HL-60 (cell line): ENCODE data around the gene GPR4.

Experiments
- DNase-seq, 2 experiments: peaks; one replicate each; pipeline ENCODE4 v3.0.0-alpha.2; 2010 to 2020; ENCODE audit warnings: low read depth in 1 of 2, low spot score in 1 of 2
- H3K27ac ChIP-seq: fragments of 250-450 bp; sonication (Bioruptor Pico); replicated peaks from 2 replicates; pipeline ENCODE4 v1.5.1; 2020; ENCODE audit warnings: mild to moderate bottlenecking, moderate library complexity
- H3K27me3 ChIP-seq: fragments of 250-450 bp; sonication (Bioruptor Pico); 2 replicates; pipeline ENCODE4 v1.5.1; 2021; ENCODE audit warnings: mild to moderate bottlenecking, moderate library complexity; ENCODE audit not compliant: insufficient read depth, poor library complexity, severe bottlenecking
- H3K4me3 ChIP-seq: replicated peaks from 2 replicates; pipeline ENCODE4 v1.5.1; 2011; ENCODE audit warnings: mild to moderate bottlenecking, control low read depth, low read length; ENCODE audit not compliant: insufficient read depth
- CTCF ChIP-seq: IDR thresholded peaks from one replicate; pipeline ENCODE4 v1.5.1; 2011; ENCODE audit warnings: low read length, control low read depth, inconsistent platforms; ENCODE audit not compliant: insufficient read depth
- GABPA ChIP-seq: IDR thresholded peaks from 2 replicates; pipeline ENCODE4 v1.6.1; 2012; ENCODE audit warnings: low read depth
- POLR2AphosphoS5 ChIP-seq: IDR thresholded peaks from 2 replicates; pipeline ENCODE4 v1.6.1; 2012; ENCODE audit warnings: low read depth
- SPI1 ChIP-seq: IDR thresholded peaks from 2 replicates; pipeline ENCODE4 v1.6.1; 2012; ENCODE audit warnings: low read depth, mild to moderate bottlenecking, borderline replicate concordance
- TF ChIP-seq, protein P1 (sequence below): IDR thresholded peaks from 2 replicates; pipeline ENCODE4 v1.6.1; 2012; ENCODE audit warnings: low read depth; ENCODE audit not compliant: insufficient replicate concordance

GPR4 gene

DNA sequence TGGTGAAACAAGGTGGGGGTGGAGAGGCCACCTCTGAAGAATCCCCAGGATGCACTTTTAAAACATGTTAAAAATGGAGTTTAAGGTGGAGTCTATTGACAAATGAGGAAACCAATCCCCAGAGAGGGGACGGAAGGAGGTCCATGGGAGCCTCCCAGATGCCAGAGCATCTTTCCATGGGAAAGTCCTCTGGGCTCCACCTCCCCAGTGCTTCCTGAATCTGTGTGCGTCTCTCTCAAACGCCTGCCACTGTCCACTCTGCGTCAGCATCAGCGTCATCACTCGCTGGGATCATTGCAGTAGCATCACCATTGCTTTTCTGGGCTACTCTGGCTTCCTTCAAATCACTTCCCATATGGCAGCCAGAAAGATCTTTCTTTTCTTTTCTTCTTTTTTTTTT is 6.2 kb downstream of the GPR4 start:
- Histone ChIP-seq H3K27ac (no peak overlapping the region), H3K4me3 (no peak overlapping the region), H3K27me3 (peaks cover 11% of the 10 kb centered on the region)
- DNase-seq: no peak
- TF ChIP-seq, protein P1, sequence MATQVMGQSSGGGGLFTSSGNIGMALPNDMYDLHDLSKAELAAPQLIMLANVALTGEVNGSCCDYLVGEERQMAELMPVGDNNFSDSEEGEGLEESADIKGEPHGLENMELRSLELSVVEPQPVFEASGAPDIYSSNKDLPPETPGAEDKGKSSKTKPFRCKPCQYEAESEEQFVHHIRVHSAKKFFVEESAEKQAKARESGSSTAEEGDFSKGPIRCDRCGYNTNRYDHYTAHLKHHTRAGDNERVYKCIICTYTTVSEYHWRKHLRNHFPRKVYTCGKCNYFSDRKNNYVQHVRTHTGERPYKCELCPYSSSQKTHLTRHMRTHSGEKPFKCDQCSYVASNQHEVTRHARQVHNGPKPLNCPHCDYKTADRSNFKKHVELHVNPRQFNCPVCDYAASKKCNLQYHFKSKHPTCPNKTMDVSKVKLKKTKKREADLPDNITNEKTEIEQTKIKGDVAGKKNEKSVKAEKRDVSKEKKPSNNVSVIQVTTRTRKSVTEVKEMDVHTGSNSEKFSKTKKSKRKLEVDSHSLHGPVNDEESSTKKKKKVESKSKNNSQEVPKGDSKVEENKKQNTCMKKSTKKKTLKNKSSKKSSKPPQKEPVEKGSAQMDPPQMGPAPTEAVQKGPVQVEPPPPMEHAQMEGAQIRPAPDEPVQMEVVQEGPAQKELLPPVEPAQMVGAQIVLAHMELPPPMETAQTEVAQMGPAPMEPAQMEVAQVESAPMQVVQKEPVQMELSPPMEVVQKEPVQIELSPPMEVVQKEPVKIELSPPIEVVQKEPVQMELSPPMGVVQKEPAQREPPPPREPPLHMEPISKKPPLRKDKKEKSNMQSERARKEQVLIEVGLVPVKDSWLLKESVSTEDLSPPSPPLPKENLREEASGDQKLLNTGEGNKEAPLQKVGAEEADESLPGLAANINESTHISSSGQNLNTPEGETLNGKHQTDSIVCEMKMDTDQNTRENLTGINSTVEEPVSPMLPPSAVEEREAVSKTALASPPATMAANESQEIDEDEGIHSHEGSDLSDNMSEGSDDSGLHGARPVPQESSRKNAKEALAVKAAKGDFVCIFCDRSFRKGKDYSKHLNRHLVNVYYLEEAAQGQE: no peak
- TF ChIP-seq GABPA: no peak
- TF ChIP-seq POLR2AphosphoS5: no peak
- no peak for TF ChIP-seq CTCF
- TF ChIP-seq SPI1: no peak

DNA sequence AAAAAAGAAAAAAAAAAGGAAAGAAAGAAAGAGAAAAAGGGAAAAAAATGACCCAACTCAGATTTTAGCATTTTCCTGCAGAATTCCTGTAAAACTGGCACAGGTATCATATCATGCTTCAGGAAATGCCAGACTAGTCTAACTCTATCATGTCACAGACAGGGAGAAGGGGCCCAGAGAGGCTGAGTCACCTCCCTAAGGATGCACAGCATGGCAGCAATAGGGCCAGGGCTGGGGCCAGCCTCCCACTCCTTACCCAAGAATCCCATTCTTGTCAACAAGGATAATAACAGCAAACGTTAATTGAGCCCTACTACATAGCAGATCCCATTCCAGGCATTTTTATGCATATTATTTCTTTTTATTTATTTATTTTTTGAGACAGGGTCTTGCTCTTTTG is 8.5 kb downstream of the GPR4 start:
- Histone ChIP-seq H3K4me3 (no peak overlapping the region), H3K27me3 (peaks cover 11% of the 10 kb centered on the region), H3K27ac (no peak overlapping the region)
- DNase-seq: no peak
- TF ChIP-seq SPI1 (no peak), GABPA (no peak), POLR2AphosphoS5 (no peak), CTCF (no peak)
- TF ChIP-seq, protein P1: no peak

DNA sequence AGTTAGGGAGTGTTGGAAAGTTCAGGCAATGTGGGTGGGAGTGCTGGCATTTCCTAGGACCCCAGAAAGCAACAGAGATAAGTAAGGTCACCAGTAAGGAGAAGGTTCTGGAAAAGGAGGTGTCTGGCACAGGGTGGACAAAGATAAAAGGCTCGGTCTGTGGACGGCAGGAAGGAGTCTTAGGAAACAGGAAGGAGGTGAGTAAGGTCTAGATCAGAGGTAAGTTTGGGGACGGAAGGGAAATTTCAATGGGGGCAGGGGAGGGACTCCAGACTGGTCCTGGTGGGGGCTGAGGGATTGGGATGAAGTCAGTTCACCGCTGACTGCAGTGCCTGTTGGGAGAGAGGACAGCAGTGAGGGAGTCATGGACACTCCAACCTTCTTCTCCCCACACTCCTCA is 9.6 kb downstream of the GPR4 start:
- no peak for DNase-seq
- H3K27me3 ChIP-seq: peaks cover 9% of the 10 kb centered on the region
- no peak overlapping the region for H3K27ac ChIP-seq
- no peak overlapping the region for H3K4me3 ChIP-seq
- TF ChIP-seq POLR2AphosphoS5 (no peak), CTCF (no peak)
- TF ChIP-seq, protein P1: no peak
